Uterus (tissue), 4 donors: ENCODE results near the gene VAMP7. TPM values are rescaled to one million over a fixed set of nuclear protein-coding genes. Genes with fewer than 3 reads are reported as not detected.

Experiments
- DNase-seq, 2 donors: peaks; one replicate each; pipeline ENCODE4 v3.0.0-alpha.2; 2019 to 2020
- H3K27ac ChIP-seq, 2 donors: fragments of 200-600 bp; sonication (generic); 1 replicate in 1 of 2; 2 replicates in 1 of 2; pipeline ENCODE4 v1.5.1; 2016 to 2018
- H3K27me3 ChIP-seq, 2 donors: fragments of 200-600 bp; sonication (generic); one replicate each; pipeline ENCODE4 v1.5.1; 2018 to 2019; ENCODE audit warnings: control low read depth in 1 of 2
- H3K36me3 ChIP-seq, 2 donors: fragments of 200-600 bp; sonication (generic); one replicate each; pipeline ENCODE4 v1.5.1; 2019; ENCODE audit warnings: control low read depth in 1 of 2
- H3K4me1 ChIP-seq, 2 donors: fragments of 200-600 bp; sonication (generic); one replicate each; pipeline ENCODE4 v1.5.1; 2018 to 2019; ENCODE audit warnings: control low read depth in 1 of 2
- H3K4me3 ChIP-seq, 2 donors: fragments of 200-600 bp; sonication (generic); 1 replicate in 1 of 2; 2 replicates in 1 of 2; pipeline ENCODE4 v1.5.1; 2018 to 2019; ENCODE audit warnings: mild to moderate bottlenecking in 1 of 2
- H3K9me3 ChIP-seq, 2 donors: fragments of 200-600 bp; sonication (generic); one replicate each; pipeline ENCODE4 v1.5.1; 2019; ENCODE audit warnings: control low read depth in 1 of 2
- CTCF ChIP-seq, 4 experiments: fragments of 200-600 bp in 2 of 4; fragments of 450-650 bp in 2 of 4; sonication (generic) in 2 of 4; IDR thresholded peaks; one replicate each; pipeline ENCODE4 v1.5.1; 2016 to 2019; ENCODE audit warnings: antibody characterized with exemption in 4 of 4, mild to moderate bottlenecking in 2 of 4, moderate library complexity in 1 of 4
- POLR2A ChIP-seq, 2 donors: fragments of 450-650 bp; IDR thresholded peaks; one replicate each; pipeline ENCODE4 v1.6.1; 2016; ENCODE audit warnings: antibody characterized with exemption in 2 of 2, mild to moderate bottlenecking in 1 of 2, moderate library complexity in 1 of 2
- intact Hi-C: fragments of 100-400 bp; cut with DNase I; formaldehyde crosslinking; loops from one replicate; pipeline ENCODE4 v1.15.1; 2023; ENCODE audit warnings: low total_unique reads
- total RNA-seq, 4 donors: library from RNA; depleted of rRNA in 3 of 4; stranded (reverse); fragments of >200 nt in 3 of 4; gene quantifications; one replicate each; pipeline versions ENCODE4 v1.1.0 to v1.2.4, GENCODE V29; 2014 to 2023
- donor health status: DM: yes; HTN: yes; CAD: no.

The VAMP7 gene
- total RNA-seq, 4 donors from 2014 or later = 23.2 to 38.9 (median 34.5) TPM

GRCh38 chrX:155874571-155875244 lies 6.4 kb upstream of the VAMP7 start:
- no peak for DNase-seq
- no peak for TF ChIP-seq CTCF (IDR thresholded peaks at IDR 0.05)
- TF ChIP-seq POLR2A (IDR thresholded peaks at IDR 0.05) = no peak
- no peaks in the 10 kb centered on the region for H3K9me3 ChIP-seq
- intact Hi-C loops = no loop called here
- H3K4me1 ChIP-seq = no peaks in the 10 kb centered on the region
- no peaks in the 10 kb centered on the region for H3K27me3 ChIP-seq
- no peak overlapping the region for H3K27ac ChIP-seq
- no peak overlapping the region for H3K4me3 ChIP-seq
- H3K36me3 ChIP-seq = no peaks in the 10 kb centered on the region

- Histone ChIP-seq H3K9me3 (no peaks in the 10 kb centered on the region), H3K36me3 (no peaks in the 10 kb centered on the region), H3K27ac (no peak overlapping the region), H3K4me1 (no peaks in the 10 kb centered on the region), H3K27me3 (no peaks in the 10 kb centered on the region), H3K4me3 (no peak overlapping the region)
- intact Hi-C loops = no loop called here
- TF ChIP-seq CTCF (IDR thresholded peaks at IDR 0.05) = no peak
- TF ChIP-seq POLR2A (IDR thresholded peaks at IDR 0.05) = no peak
- DNase-seq = no peak
Observed at GRCh38 chrX:155876704-155877103, 4.4 kb upstream of the VAMP7 start.

- no peak overlapping the region for H3K4me3 ChIP-seq
- intact Hi-C loops = no loop called here
- TF ChIP-seq POLR2A (IDR thresholded peaks at IDR 0.05) (no peak), CTCF (IDR thresholded peaks at IDR 0.05) (no peak)
- no peaks in the 10 kb centered on the region for H3K4me1 ChIP-seq
- H3K9me3 ChIP-seq = no peaks in the 10 kb centered on the region
- H3K27ac ChIP-seq = no peak overlapping the region
- no peak for DNase-seq
- no peaks in the 10 kb centered on the region for H3K27me3 ChIP-seq
- no peaks in the 10 kb centered on the region for H3K36me3 ChIP-seq
Observed at GRCh38 chrX:155877288-155877687, 3.9 kb upstream of the VAMP7 start.

- Histone ChIP-seq H3K4me1 (no peaks in the 10 kb centered on the region), H3K4me3 (peak overlapping the region; percentile 50 to 57), H3K9me3 (no peaks in the 10 kb centered on the region), H3K27ac (peak overlapping the region; percentile 51 to 59), H3K36me3 (no peaks in the 10 kb centered on the region), H3K27me3 (no peaks in the 10 kb centered on the region)
- DNase-seq = no peak
- TF ChIP-seq CTCF (IDR thresholded peaks at IDR 0.05) = no peak
- TF ChIP-seq POLR2A (IDR thresholded peaks at IDR 0.05) = no peak
- intact Hi-C loops = no loop called here
Observed at GRCh38 chrX:155880586-155881157, 473 bp upstream of the VAMP7 start.

- Histone ChIP-seq H3K4me1 (no peaks in the 10 kb centered on the region), H3K27ac (no peak overlapping the region), H3K36me3 (no peaks in the 10 kb centered on the region), H3K4me3 (no peak overlapping the region), H3K9me3 (no peaks in the 10 kb centered on the region), H3K27me3 (no peaks in the 10 kb centered on the region)
- TF ChIP-seq CTCF (IDR thresholded peaks at IDR 0.05) = no peak
- no peak for TF ChIP-seq POLR2A (IDR thresholded peaks at IDR 0.05)
- DNase-seq = no peak
- intact Hi-C loops = no loop called here
Observed at GRCh38 chrX:155886409-155886808, 5.3 kb downstream of the VAMP7 start.
